WTC11 (cell line): ENCODE results near the gene TSPAN18. TPM values are rescaled to one million over a fixed set of nuclear protein-coding genes. Genes with fewer than 3 reads are reported as not detected.

Source experiments
- ATAC-seq: fragments of 200-7000 bp; cut with Tn5 transposase; 2 replicates; pipeline ENCODE4 v1.10.0; 2021; ENCODE audit warnings: mild to moderate bottlenecking, moderate library complexity
- CTCF ChIA-PET: fragments of 300-600 bp; sonication (Branson Sonifier 250); formaldehyde crosslinking; loops from one replicate; lab custom pipeline; 2021; ENCODE audit warnings: antibody characterized with exemption; lab: Charles Lee
- POLR2A ChIA-PET: fragments of 350-600 bp; sonication (Branson Sonifier 250); formaldehyde crosslinking; loops from one replicate; lab custom pipeline; 2021; ENCODE audit warnings: antibody characterized with exemption; lab: Charles Lee
- DNase-seq: peaks from one replicate; pipeline ENCODE4 v3.0.0; 2021; ENCODE audit warnings: low spot score
- H3K27ac Mint-ChIP-seq: 2 replicates; pipeline ENCODE4 v1.8.0; 2021; ENCODE audit warnings: mixed read lengths
- H3K27me3 Mint-ChIP-seq: 2 replicates; pipeline ENCODE4 v1.8.0; 2021; ENCODE audit warnings: low read depth, mild to moderate bottlenecking, moderate library complexity, mixed read lengths
- H3K36me3 Mint-ChIP-seq: 2 replicates; pipeline ENCODE4 v1.8.0; 2021; ENCODE audit warnings: mixed read lengths
- H3K4me1 Mint-ChIP-seq: 2 replicates; pipeline ENCODE4 v1.8.0; 2022; ENCODE audit warnings: mixed read lengths
- H3K4me3 Mint-ChIP-seq: 2 replicates; pipeline ENCODE4 v1.8.0; 2021; ENCODE audit warnings: mild to moderate bottlenecking, moderate library complexity, mixed read lengths
- H3K9me3 Mint-ChIP-seq: 2 replicates; pipeline ENCODE4 v1.8.0; 2021; ENCODE audit warnings: mixed read lengths
- CREM ChIP-seq: sonication (generic); formaldehyde crosslinking; IDR thresholded peaks from 2 replicates; pipeline ENCODE4 v1.8.1; 2022; ENCODE audit warnings: mild to moderate bottlenecking, missing genetic modification reagents, moderate library complexity
- ELF4 ChIP-seq: sonication (generic); formaldehyde crosslinking; IDR thresholded peaks from 2 replicates; pipeline ENCODE4 v1.8.1; 2022; ENCODE audit warnings: low read depth, mild to moderate bottlenecking, moderate library complexity, missing genetic modification reagents
- FOXJ3 ChIP-seq: sonication (generic); formaldehyde crosslinking; IDR thresholded peaks from 2 replicates; pipeline ENCODE4 v1.9.0; 2021; ENCODE audit warnings: missing genetic modification reagents, mild to moderate bottlenecking, borderline replicate concordance
- GTF2I ChIP-seq: fragments of 250-450 bp; sonication (Bioruptor Pico); conservative IDR thresholded peaks from 2 replicates; pipeline ENCODE4 v1.4.0; 2021; ENCODE audit warnings: mild to moderate bottlenecking
- HMGA2 ChIP-seq: fragments of 250-450 bp; sonication (Bioruptor Pico); IDR thresholded peaks from 2 replicates; pipeline ENCODE4 v1.4.0; 2021; ENCODE audit warnings: mild to moderate bottlenecking, moderate library complexity
- MYBL2 ChIP-seq: sonication (generic); formaldehyde crosslinking; IDR thresholded peaks from 2 replicates; pipeline ENCODE4 v1.8.1; 2023; ENCODE audit warnings: mild to moderate bottlenecking, moderate library complexity, missing genetic modification reagents
- NR2C2 ChIP-seq: sonication (generic); formaldehyde crosslinking; IDR thresholded peaks from 2 replicates; pipeline ENCODE4 v1.8.0; 2022; ENCODE audit warnings: mild to moderate bottlenecking, missing genetic modification reagents
- SMAD3 ChIP-seq: sonication (generic); formaldehyde crosslinking; IDR thresholded peaks from 2 replicates; pipeline ENCODE4 v1.8.0; 2022; ENCODE audit warnings: missing genetic modification reagents, mild to moderate bottlenecking, borderline replicate concordance
- SMAD4 ChIP-seq: sonication (generic); formaldehyde crosslinking; IDR thresholded peaks from 2 replicates; pipeline ENCODE4 v1.8.0; 2022; ENCODE audit warnings: mild to moderate bottlenecking, missing genetic modification reagents
- SOX15 ChIP-seq: fragments of 250-450 bp; sonication (Bioruptor Pico); IDR thresholded peaks from 2 replicates; pipeline ENCODE4 v1.9.0; 2021; ENCODE audit warnings: mild to moderate bottlenecking
- ZNF121 ChIP-seq: sonication (generic); formaldehyde crosslinking; IDR thresholded peaks from 2 replicates; pipeline ENCODE4 v1.8.0; 2023; ENCODE audit warnings: missing genetic modification reagents
- ZNF317 ChIP-seq: sonication (generic); formaldehyde crosslinking; IDR thresholded peaks from 2 replicates; pipeline ENCODE4 v1.8.1; 2023; ENCODE audit warnings: low read depth, mild to moderate bottlenecking, moderate library complexity, missing genetic modification reagents, borderline replicate concordance
- total RNA-seq: library from RNA; stranded (reverse); gene quantifications from 3 replicates; pipeline ENCODE4 v1.2.3, GENCODE V29; 2021
- TF ChIP-seq, protein P1 (sequence below): sonication (generic); formaldehyde crosslinking; conservative IDR thresholded peaks from 2 replicates; pipeline ENCODE4 v1.8.1; 2022; ENCODE audit warnings: mild to moderate bottlenecking, missing genetic modification reagents
- TF ChIP-seq, protein P2 (sequence below): sonication (generic); formaldehyde crosslinking; IDR thresholded peaks from 2 replicates; pipeline ENCODE4 v1.8.1; 2023; ENCODE audit warnings: mild to moderate bottlenecking, missing genetic modification reagents
- TF ChIP-seq, protein P3 (sequence below): fragments of 200-600 bp; IDR thresholded peaks from 2 replicates; pipeline ENCODE4 v1.8.0; 2022; ENCODE audit warnings: antibody characterized with exemption
- TF ChIP-seq, protein P4 (sequence below): sonication (generic); formaldehyde crosslinking; IDR thresholded peaks from 2 replicates; pipeline ENCODE4 v1.8.1; 2023; ENCODE audit warnings: mild to moderate bottlenecking, missing genetic modification reagents, moderate library complexity
- TF ChIP-seq, protein P5 (sequence below): sonication (generic); formaldehyde crosslinking; IDR thresholded peaks from 2 replicates; pipeline ENCODE4 v1.8.1; 2022; ENCODE audit warnings: low read depth, missing genetic modification reagents, borderline replicate concordance
- TF ChIP-seq, protein P6 (sequence below): sonication (generic); formaldehyde crosslinking; IDR thresholded peaks from 2 replicates; pipeline ENCODE4 v1.8.0; 2022; ENCODE audit warnings: mild to moderate bottlenecking, missing genetic modification reagents
- TF ChIP-seq, protein P7 (sequence below): sonication (generic); formaldehyde crosslinking; IDR thresholded peaks from 2 replicates; pipeline ENCODE4 v1.8.1; 2023; ENCODE audit warnings: mild to moderate bottlenecking, missing genetic modification reagents
- TF ChIP-seq, protein P8 (sequence below): fragments of 250-450 bp; sonication (Bioruptor Pico); IDR thresholded peaks from 2 replicates; pipeline ENCODE4 v1.8.0; 2021; ENCODE audit warnings: mild to moderate bottlenecking

TSPAN18 gene
- total RNA-seq, 1 experiment from 2014 or later = 44.7 TPM

DNA sequence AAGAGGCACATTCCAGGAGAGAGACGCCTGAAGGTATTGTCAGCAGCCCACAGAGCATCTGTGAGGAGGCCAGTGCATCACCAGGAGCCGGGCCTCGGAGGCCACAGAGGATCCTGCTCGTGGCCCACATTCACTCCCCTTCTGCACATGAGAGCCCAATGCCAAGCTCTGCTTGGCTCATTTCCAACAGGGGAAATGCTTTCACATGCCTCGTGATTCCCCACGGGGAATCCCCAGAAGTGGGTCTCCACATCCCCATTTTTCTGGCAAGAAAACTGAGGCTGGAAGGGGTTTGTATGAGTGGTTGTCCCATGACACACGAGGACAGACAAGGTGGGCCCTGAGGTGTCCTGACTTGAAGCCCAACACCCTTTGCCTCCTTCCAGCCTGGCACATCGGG is 189.6 kb downstream of the TSPAN18 start:
- DNase-seq = no peak
- Mint-ChIP-seq H3K27me3 (no peaks in the 10 kb centered on the region), H3K9me3 (no peaks in the 10 kb centered on the region), H3K36me3 (no peaks in the 10 kb centered on the region), H3K4me3 (no peak overlapping the region), H3K4me1 (peaks cover 10% of the 10 kb centered on the region), H3K27ac (no peak overlapping the region)
- POLR2A ChIA-PET = no interaction called here
- ATAC-seq = no peak
- TF ChIP-seq, protein P1, sequence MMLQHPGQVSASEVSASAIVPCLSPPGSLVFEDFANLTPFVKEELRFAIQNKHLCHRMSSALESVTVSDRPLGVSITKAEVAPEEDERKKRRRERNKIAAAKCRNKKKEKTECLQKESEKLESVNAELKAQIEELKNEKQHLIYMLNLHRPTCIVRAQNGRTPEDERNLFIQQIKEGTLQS (CRISPR knock-in tag) = no peak
- no peak for TF ChIP-seq ZNF121
- CTCF ChIA-PET = interaction anchor here (0.7 to 8.2 kb wide), 2 partner anchors 13 to 189 kb away, joined by 3 to 135 read pairs; no protein-coding TSS in a partner anchor

DNA sequence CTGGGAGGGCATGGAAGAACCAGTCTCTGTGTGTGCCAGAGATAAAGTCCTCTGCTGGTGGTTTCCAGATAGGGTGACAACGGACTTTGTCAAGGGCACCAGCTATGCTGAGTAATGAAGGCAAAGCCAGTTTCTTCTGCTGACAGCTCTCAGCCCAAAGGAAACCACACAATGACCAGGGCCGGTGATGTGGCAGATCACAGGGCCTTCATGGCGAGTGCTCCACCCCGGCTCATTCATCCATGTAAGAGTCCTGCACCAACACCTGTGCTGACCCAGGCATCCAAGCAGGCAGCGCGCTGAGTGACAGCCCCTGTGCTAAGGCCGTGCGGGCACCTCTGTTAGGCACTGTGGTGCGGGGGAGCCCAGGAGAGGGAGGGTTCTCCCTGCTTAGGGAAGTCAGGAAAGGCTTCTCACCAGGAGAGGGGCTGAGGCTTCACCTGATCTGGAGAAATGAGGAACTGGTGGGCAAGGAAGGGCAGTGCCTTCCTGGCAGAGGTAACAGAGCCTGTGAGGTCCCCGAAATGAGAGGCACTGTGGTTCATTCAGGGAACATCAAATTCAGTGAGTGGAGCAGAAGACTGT is 190.1 kb downstream of the TSPAN18 start:
- CTCF ChIA-PET = interaction anchor here (2.0 to 8.2 kb wide), 2 partner anchors 12 to 20 kb away, joined by 7 to 135 read pairs; no protein-coding TSS in a partner anchor

DNA sequence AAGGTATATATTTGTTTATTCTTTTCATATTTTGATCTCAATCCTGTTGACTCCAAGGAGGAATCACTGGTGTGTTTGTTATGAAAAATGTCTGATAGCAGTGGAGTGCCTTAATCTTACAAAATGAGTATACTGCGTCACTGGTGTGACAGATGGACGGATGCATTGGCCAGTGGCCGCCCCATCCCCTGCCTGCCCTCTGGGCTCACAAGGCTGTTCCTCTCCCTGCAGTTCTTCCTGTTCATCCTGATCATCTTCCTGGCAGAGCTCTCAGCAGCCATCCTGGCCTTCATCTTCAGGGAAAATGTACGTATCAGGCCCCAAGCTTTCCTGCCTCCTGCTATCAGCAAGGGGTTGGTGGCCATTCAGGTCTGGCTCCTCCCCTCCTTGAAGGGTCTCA is 191.0 kb downstream of the TSPAN18 start:
- CTCF ChIA-PET = interaction anchor here (2.0 to 8.2 kb wide), 2 partner anchors 11 to 19 kb away, joined by 7 to 135 read pairs; no protein-coding TSS in a partner anchor
- no peak for DNase-seq
- TF ChIP-seq NR2C2 (CRISPR knock-in tag) = no peak
- TF ChIP-seq, protein P2, sequence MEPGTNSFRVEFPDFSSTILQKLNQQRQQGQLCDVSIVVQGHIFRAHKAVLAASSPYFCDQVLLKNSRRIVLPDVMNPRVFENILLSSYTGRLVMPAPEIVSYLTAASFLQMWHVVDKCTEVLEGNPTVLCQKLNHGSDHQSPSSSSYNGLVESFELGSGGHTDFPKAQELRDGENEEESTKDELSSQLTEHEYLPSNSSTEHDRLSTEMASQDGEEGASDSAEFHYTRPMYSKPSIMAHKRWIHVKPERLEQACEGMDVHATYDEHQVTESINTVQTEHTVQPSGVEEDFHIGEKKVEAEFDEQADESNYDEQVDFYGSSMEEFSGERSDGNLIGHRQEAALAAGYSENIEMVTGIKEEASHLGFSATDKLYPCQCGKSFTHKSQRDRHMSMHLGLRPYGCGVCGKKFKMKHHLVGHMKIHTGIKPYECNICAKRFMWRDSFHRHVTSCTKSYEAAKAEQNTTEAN (CRISPR knock-in tag) = no peak
- TF ChIP-seq HMGA2 (CRISPR knock-in tag) = no peak
- TF ChIP-seq GTF2I (CRISPR knock-in tag) = no peak
- TF ChIP-seq, protein P3, sequence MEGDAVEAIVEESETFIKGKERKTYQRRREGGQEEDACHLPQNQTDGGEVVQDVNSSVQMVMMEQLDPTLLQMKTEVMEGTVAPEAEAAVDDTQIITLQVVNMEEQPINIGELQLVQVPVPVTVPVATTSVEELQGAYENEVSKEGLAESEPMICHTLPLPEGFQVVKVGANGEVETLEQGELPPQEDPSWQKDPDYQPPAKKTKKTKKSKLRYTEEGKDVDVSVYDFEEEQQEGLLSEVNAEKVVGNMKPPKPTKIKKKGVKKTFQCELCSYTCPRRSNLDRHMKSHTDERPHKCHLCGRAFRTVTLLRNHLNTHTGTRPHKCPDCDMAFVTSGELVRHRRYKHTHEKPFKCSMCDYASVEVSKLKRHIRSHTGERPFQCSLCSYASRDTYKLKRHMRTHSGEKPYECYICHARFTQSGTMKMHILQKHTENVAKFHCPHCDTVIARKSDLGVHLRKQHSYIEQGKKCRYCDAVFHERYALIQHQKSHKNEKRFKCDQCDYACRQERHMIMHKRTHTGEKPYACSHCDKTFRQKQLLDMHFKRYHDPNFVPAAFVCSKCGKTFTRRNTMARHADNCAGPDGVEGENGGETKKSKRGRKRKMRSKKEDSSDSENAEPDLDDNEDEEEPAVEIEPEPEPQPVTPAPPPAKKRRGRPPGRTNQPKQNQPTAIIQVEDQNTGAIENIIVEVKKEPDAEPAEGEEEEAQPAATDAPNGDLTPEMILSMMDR = no peak
- no peak for TF ChIP-seq ELF4 (CRISPR knock-in tag)
- no peak for TF ChIP-seq SMAD3 (CRISPR knock-in tag)

More for the DNA sequence above, 190.1 kb downstream of the TSPAN18 start:
- no peaks in the 10 kb centered on the region for H3K27me3 Mint-ChIP-seq
- H3K4me1 Mint-ChIP-seq = peaks cover 8% of the 10 kb centered on the region
- H3K27ac Mint-ChIP-seq = no peak overlapping the region
- ATAC-seq (no peak), DNase-seq (no peak)
- POLR2A ChIA-PET = no interaction called here
- H3K36me3 Mint-ChIP-seq = no peaks in the 10 kb centered on the region
- no peaks in the 10 kb centered on the region for H3K9me3 Mint-ChIP-seq
- H3K4me3 Mint-ChIP-seq = no peak overlapping the region
- no peak for TF ChIP-seq SOX15 (CRISPR knock-in tag)
- TF ChIP-seq, protein P4, sequence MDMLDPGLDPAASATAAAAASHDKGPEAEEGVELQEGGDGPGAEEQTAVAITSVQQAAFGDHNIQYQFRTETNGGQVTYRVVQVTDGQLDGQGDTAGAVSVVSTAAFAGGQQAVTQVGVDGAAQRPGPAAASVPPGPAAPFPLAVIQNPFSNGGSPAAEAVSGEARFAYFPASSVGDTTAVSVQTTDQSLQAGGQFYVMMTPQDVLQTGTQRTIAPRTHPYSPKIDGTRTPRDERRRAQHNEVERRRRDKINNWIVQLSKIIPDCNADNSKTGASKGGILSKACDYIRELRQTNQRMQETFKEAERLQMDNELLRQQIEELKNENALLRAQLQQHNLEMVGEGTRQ (CRISPR knock-in tag) = no peak
- TF ChIP-seq, protein P5, sequence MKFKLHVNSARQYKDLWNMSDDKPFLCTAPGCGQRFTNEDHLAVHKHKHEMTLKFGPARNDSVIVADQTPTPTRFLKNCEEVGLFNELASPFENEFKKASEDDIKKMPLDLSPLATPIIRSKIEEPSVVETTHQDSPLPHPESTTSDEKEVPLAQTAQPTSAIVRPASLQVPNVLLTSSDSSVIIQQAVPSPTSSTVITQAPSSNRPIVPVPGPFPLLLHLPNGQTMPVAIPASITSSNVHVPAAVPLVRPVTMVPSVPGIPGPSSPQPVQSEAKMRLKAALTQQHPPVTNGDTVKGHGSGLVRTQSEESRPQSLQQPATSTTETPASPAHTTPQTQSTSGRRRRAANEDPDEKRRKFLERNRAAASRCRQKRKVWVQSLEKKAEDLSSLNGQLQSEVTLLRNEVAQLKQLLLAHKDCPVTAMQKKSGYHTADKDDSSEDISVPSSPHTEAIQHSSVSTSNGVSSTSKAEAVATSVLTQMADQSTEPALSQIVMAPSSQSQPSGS = no peak
- no peak for TF ChIP-seq ZNF121
- TF ChIP-seq SMAD4 = no peak
- TF ChIP-seq ZNF317 (CRISPR knock-in tag) = no peak
- no peak for TF ChIP-seq MYBL2 (CRISPR knock-in tag)
- TF ChIP-seq, protein P6, sequence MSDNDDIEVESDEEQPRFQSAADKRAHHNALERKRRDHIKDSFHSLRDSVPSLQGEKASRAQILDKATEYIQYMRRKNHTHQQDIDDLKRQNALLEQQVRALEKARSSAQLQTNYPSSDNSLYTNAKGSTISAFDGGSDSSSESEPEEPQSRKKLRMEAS (CRISPR knock-in tag) = no peak
- TF ChIP-seq CREM = no peak
- TF ChIP-seq, protein P7, sequence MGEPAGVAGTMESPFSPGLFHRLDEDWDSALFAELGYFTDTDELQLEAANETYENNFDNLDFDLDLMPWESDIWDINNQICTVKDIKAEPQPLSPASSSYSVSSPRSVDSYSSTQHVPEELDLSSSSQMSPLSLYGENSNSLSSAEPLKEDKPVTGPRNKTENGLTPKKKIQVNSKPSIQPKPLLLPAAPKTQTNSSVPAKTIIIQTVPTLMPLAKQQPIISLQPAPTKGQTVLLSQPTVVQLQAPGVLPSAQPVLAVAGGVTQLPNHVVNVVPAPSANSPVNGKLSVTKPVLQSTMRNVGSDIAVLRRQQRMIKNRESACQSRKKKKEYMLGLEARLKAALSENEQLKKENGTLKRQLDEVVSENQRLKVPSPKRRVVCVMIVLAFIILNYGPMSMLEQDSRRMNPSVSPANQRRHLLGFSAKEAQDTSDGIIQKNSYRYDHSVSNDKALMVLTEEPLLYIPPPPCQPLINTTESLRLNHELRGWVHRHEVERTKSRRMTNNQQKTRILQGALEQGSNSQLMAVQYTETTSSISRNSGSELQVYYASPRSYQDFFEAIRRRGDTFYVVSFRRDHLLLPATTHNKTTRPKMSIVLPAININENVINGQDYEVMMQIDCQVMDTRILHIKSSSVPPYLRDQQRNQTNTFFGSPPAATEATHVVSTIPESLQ = no peak
- TF ChIP-seq FOXJ3 = no peak
- TF ChIP-seq, protein P8, sequence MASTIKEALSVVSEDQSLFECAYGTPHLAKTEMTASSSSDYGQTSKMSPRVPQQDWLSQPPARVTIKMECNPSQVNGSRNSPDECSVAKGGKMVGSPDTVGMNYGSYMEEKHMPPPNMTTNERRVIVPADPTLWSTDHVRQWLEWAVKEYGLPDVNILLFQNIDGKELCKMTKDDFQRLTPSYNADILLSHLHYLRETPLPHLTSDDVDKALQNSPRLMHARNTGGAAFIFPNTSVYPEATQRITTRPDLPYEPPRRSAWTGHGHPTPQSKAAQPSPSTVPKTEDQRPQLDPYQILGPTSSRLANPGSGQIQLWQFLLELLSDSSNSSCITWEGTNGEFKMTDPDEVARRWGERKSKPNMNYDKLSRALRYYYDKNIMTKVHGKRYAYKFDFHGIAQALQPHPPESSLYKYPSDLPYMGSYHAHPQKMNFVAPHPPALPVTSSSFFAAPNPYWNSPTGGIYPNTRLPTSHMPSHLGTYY (CRISPR knock-in tag) = no peak

More for the DNA sequence above, 191.0 kb downstream of the TSPAN18 start:
- Mint-ChIP-seq H3K4me1 (no peaks in the 10 kb centered on the region; the same call in 1 of the 2 replicates), H3K4me3 (no peak overlapping the region), H3K9me3 (no peaks in the 10 kb centered on the region), H3K27ac (no peak overlapping the region), H3K27me3 (no peaks in the 10 kb centered on the region), H3K36me3 (no peaks in the 10 kb centered on the region)
- POLR2A ChIA-PET = no interaction called here
- ATAC-seq = no peak
